ENCODE results near the gene RTN4IP1. TPM values are rescaled to one million over a fixed set of nuclear protein-coding genes. Genes with fewer than 3 reads are reported as not detected.

Gene RTN4IP1
- total RNA-seq, 1 donor from 2014 or later: 0.43 TPM

DNA sequence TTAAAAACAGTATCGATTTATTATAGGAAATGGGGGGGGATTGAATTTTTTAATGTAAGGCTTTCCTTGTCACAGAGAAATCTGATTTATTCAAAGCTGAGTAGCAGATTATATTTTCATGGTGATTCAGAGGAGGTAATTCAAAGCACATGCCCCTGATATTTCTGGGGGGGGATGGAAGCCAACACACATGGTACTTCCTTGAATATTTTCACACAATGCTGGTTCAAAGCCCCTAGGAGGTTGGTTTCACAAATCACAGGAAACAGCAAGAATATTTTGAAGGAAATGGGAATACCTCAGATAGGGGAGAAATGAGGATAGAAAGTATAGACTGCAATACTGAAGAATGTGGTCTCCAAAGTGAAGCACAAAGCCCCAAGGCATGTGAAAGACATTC, 98.8 kb downstream of the RTN4IP1 start:
- TF ChIP-seq, protein P1, sequence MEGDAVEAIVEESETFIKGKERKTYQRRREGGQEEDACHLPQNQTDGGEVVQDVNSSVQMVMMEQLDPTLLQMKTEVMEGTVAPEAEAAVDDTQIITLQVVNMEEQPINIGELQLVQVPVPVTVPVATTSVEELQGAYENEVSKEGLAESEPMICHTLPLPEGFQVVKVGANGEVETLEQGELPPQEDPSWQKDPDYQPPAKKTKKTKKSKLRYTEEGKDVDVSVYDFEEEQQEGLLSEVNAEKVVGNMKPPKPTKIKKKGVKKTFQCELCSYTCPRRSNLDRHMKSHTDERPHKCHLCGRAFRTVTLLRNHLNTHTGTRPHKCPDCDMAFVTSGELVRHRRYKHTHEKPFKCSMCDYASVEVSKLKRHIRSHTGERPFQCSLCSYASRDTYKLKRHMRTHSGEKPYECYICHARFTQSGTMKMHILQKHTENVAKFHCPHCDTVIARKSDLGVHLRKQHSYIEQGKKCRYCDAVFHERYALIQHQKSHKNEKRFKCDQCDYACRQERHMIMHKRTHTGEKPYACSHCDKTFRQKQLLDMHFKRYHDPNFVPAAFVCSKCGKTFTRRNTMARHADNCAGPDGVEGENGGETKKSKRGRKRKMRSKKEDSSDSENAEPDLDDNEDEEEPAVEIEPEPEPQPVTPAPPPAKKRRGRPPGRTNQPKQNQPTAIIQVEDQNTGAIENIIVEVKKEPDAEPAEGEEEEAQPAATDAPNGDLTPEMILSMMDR (IDR thresholded peaks at IDR 0.05): no peak
- intact Hi-C loops (cut with DNase I): no loop called here
- Histone ChIP-seq H3K27ac (no peak overlapping the region), H3K4me3 (no peak overlapping the region), H3K4me1 (no peaks in the 10 kb centered on the region), H3K27me3 (no peaks in the 10 kb centered on the region), H3K9me3 (no peaks in the 10 kb centered on the region), H3K36me3 (no peaks in the 10 kb centered on the region)
- no peak for DNase-seq (ENCODE audit: low spot score in 2 of 2)

DNA sequence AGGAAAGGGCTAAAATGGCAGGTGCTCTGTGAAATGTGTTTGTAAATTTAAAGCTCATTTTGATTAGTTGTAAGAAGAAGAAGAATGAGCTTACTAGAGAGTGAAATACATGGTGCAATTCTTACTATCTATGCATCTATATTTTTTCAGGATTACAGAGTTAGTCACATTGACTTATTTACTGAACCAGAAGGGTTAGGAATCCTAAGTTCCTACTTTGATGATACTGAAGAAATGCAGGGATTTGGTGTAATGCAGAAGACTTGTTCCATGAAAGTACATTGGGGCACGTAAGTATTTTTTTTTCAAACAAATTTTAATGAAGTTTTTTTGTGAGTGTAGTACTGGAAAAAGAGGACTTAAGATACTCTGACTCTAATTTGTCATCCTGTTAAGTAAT, 99.3 kb downstream of the RTN4IP1 start:
- H3K36me3 ChIP-seq: no peaks in the 10 kb centered on the region
- intact Hi-C loops (cut with DNase I): no loop called here
- TF ChIP-seq, protein P1 (IDR thresholded peaks at IDR 0.05): no peak

DNA sequence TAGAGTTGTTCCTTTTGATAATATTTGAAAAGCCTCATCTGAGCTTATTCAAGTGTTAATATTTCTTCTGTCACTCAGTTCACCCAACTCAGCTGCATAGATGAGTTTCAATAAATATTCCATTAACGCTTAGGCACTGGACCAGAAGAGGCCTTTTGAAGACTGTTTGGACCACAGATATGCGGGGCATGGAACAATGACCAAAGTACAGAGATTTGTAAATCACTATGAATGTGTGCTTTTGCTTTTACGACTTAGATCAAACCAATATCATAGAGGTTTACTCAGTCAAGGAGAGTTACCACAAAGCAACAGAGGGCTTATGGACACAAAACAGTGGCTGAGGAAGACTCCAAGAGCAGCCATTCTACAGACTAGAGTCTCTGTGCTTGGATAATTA, 99.9 kb downstream of the RTN4IP1 start:
- no peaks in the 10 kb centered on the region for H3K4me1 ChIP-seq
- H3K4me3 ChIP-seq: no peak overlapping the region
- TF ChIP-seq, protein P1 (IDR thresholded peaks at IDR 0.05): no peak
- H3K27ac ChIP-seq: no peak overlapping the region
- DNase-seq (ENCODE audit: low spot score in 2 of 2): no peak
- H3K36me3 ChIP-seq: no peaks in the 10 kb centered on the region
- no peaks in the 10 kb centered on the region for H3K9me3 ChIP-seq
- H3K27me3 ChIP-seq: no peaks in the 10 kb centered on the region
- intact Hi-C loops (cut with DNase I): no loop called here

More for the DNA sequence above, 99.3 kb downstream of the RTN4IP1 start:
- Histone ChIP-seq H3K27ac (no peak overlapping the region), H3K27me3 (no peaks in the 10 kb centered on the region), H3K9me3 (no peaks in the 10 kb centered on the region), H3K4me3 (no peak overlapping the region), H3K4me1 (no peaks in the 10 kb centered on the region)
- no peak for DNase-seq (ENCODE audit: low spot score in 2 of 2)

DNA sequence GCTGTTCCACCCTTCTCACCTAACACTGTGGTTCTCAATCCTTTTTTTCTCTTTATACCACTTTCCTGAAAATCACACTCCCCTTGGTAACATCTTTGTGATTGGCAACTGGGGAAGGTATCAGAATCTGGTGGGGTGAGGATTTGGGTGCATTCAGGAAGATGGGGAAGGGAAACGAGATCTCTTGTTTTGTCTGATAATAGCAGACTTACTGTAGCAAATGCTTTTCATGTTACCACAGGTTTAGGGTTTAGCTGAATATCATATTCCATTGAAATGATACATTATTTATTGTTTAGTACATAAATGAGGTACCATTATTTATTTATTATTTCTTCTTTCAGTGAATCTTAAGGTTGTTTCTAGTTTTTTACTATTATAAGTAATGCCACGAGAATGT, 100.8 kb downstream of the RTN4IP1 start:
- TF ChIP-seq, protein P1 (IDR thresholded peaks at IDR 0.05): no peak
- Histone ChIP-seq H3K9me3 (no peaks in the 10 kb centered on the region), H3K36me3 (no peaks in the 10 kb centered on the region), H3K27ac (no peak overlapping the region), H3K4me1 (no peaks in the 10 kb centered on the region), H3K4me3 (no peak overlapping the region), H3K27me3 (no peaks in the 10 kb centered on the region)
- no peak for DNase-seq (ENCODE audit: low spot score in 2 of 2)
- intact Hi-C loops (cut with DNase I): no loop called here

DNA sequence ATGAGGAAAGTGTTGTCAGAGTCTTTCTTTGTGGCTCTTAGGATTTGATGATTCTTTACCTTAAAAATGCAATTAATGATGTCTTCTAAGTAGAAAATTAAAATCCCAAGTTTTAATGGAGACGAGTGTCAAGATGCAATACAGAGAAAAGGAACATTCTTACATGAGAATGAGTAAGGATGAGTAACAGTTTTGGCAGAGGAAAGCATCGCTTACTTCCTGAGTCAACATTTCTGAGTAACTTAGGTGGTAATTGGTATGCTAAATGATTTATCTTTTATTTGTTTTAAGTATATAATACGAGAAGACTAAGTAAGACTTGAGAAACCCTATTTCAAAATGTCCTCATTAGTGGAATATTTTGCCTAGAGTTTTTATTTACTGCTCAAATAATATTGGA, 101.3 kb downstream of the RTN4IP1 start:
- H3K9me3 ChIP-seq: no peaks in the 10 kb centered on the region
- no peaks in the 10 kb centered on the region for H3K27me3 ChIP-seq
- H3K4me1 ChIP-seq: no peaks in the 10 kb centered on the region
- TF ChIP-seq, protein P1 (IDR thresholded peaks at IDR 0.05): no peak
- DNase-seq (ENCODE audit: low spot score in 2 of 2): no peak
- H3K4me3 ChIP-seq: no peak overlapping the region
- H3K36me3 ChIP-seq: no peaks in the 10 kb centered on the region
- intact Hi-C loops (cut with DNase I): no loop called here
- no peak overlapping the region for H3K27ac ChIP-seq

DNA sequence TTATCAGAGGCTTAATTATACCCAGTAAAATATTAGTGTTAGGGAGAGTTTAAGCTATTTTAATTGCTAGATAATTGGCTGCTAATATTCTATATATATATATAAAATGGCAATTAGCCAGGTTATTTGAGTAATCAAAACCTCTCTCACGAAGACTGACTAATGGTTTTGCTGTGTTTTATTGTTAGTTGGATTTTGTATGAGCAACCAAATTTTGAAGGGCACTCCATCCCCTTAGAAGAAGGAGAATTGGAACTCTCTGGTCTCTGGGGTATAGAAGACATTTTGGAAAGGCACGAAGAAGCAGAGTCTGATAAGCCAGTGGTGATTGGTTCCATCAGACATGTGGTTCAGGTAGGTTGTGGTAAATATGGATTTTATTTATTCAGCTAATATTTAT, 102.2 kb downstream of the RTN4IP1 start:
- no peak overlapping the region for H3K4me3 ChIP-seq
- H3K4me1 ChIP-seq: no peaks in the 10 kb centered on the region
- no peaks in the 10 kb centered on the region for H3K36me3 ChIP-seq
- DNase-seq (ENCODE audit: low spot score in 2 of 2): no peak
- H3K9me3 ChIP-seq: no peaks in the 10 kb centered on the region
- TF ChIP-seq, protein P1 (IDR thresholded peaks at IDR 0.05): no peak
- intact Hi-C loops (cut with DNase I): no loop called here
- H3K27me3 ChIP-seq: no peaks in the 10 kb centered on the region
- H3K27ac ChIP-seq: no peak overlapping the region
